IPS DF 4.7 (cell line): ENCODE results near the gene CD207.
"Not testable (repeated sequence)": the region's sequence is repeated elsewhere in the genome, so short reads cannot be mapped to it uniquely, and the experiment has no call there.

ENCODE experiments used
- DNase-seq: peaks from one replicate; pipeline ENCODE4 v3.0.0-alpha.2; 2013; ENCODE audit warnings: low spot score; ENCODE audit errors: extremely low read depth

Gene CD207

GRCh38 chr2:70828914-70829824 lies 6.4 kb downstream of the CD207 start:
- no peak for DNase-seq

GRCh38 chr2:70828115-70828514 lies 7.5 kb downstream of the CD207 start:
- no peak for DNase-seq

GRCh38 chr2:70827388-70827787 lies 8.2 kb downstream of the CD207 start:
- no peak for DNase-seq

- DNase-seq = no peak
These were observed 8.8 kb downstream of the CD207 start for GRCh38 chr2:70826696-70827350.

GRCh38 chr2:70823249-70823648 lies 12.4 kb downstream of the CD207 start:
- DNase-seq = no peak

GRCh38 chr2:70822843-70823242 lies 12.8 kb downstream of the CD207 start:
- no peak for DNase-seq

GRCh38 chr2:70820499-70820898 lies 15.1 kb downstream of the CD207 start, which contains the start of gene CLEC4F:
Gene CLEC4F, minus strand, starts transcription at chr2:70820599. Its CDS starts 76 bp downstream, at chr2:70820523.
- DNase-seq = no peak

GRCh38 chr2:70817284-70817954 lies 18.2 kb downstream of the CD207 start:
- no peak for DNase-seq

GRCh38 chr2:70816726-70817125 lies 18.9 kb downstream of the CD207 start:
- DNase-seq = no peak

GRCh38 chr2:70808983-70809958 lies 26.3 kb downstream of the CD207 start:
- DNase-seq = no peak

- DNase-seq = no peak
These were observed 27.8 kb downstream of the CD207 start for GRCh38 chr2:70807828-70808118.

- no peak for DNase-seq
These were observed 28.4 kb downstream of the CD207 start for GRCh38 chr2:70807102-70807827.

GRCh38 chr2:70806620-70807019 lies 29.0 kb downstream of the CD207 start:
- DNase-seq = no peak

GRCh38 chr2:70806013-70806412 lies 29.6 kb downstream of the CD207 start:
- no peak for DNase-seq

GRCh38 chr2:70801607-70802263 lies 33.9 kb downstream of the CD207 start:
- no peak for DNase-seq

GRCh38 chr2:70799706-70800105 lies 35.9 kb downstream of the CD207 start:
- no peak for DNase-seq

- not testable (repeated sequence) for DNase-seq
These were observed 37.6 kb downstream of the CD207 start for GRCh38 chr2:70797996-70798395.

GRCh38 chr2:70797506-70797905 lies 38.1 kb downstream of the CD207 start:
- DNase-seq = no peak

GRCh38 chr2:70796262-70796661 lies 39.4 kb downstream of the CD207 start:
- DNase-seq = no peak
